Measurements from ENCODE around the gene CNKSR3. TPM values are rescaled to one million over a fixed set of nuclear protein-coding genes. Genes with fewer than 3 reads are reported as not detected.

Gene CNKSR3
- polyA plus RNA-seq, 1 of the 3 experiments (the other 2 are of a cell fraction): 1.6 TPM

GRCh38 chr6:154367839-154368695 is 142.4 kb downstream of the CNKSR3 start:
- Histone ChIP-seq H3K79me2 (ENCODE audit: insufficient read depth) (no peaks in the 10 kb centered on the region), H3K27me3 (ENCODE audit: insufficient read depth) (no peaks in the 10 kb centered on the region), H3K9me2 (no peaks in the 10 kb centered on the region), H2AFZ (ENCODE audit: low read depth) (no peak overlapping the region), H3F3A (replicated peaks; ENCODE audit: insufficient read depth) (no peaks in the 10 kb centered on the region), H3K27ac (ENCODE audit: low read depth in 2 of 2, low read length in 1 of 2) (no peak overlapping the region), H4K20me1 (ENCODE audit: insufficient read depth) (no peaks in the 10 kb centered on the region), H3K9me3 (no peaks in the 10 kb centered on the region), H3K36me3 (replicated peaks in 1 of 2; ENCODE audit: control insufficient read depth in 1 of 2, insufficient read depth in 2 of 2, low read length in 1 of 2) (no peaks in the 10 kb centered on the region), H3K9ac (no peak overlapping the region), H3K4me3 (ENCODE audit: low read depth in 2 of 2, low read length in 1 of 2) (no peak overlapping the region), H3K4me1 (ENCODE audit: control insufficient read depth in 1 of 2, insufficient read depth in 2 of 2, low read depth in 1 of 2, low read length in 1 of 2) (no peaks in the 10 kb centered on the region; a peak in 1 of 4 replicates), H3K4me2 (no peak overlapping the region)
- WGBS (ENCODE audit: low lambda C conversion rate): 85% methylated on average over 9 of the region's 9 CpGs
- ChIA-PET POLR2A (no interaction called here), CTCF (interaction anchor here (0.9 to 1.8 kb wide), 5 partner anchors 13 to 213 kb away, joined by 3 to 5 read pairs (median 3); no protein-coding TSS in a partner anchor)
- no peak for DNase-seq
- no peak for TF ChIP-seq FOXM1 (IDR thresholded peaks at IDR 0.05; ENCODE audit: low read depth)

GRCh38 chr6:154367336-154367735 is 143.1 kb downstream of the CNKSR3 start:
- DNase-seq: no peak
- 90% methylated on average over 5 of the region's 5 CpGs for WGBS (ENCODE audit: low lambda C conversion rate)
- H3K9ac ChIP-seq: no peak overlapping the region
- no peaks in the 10 kb centered on the region for H3K9me2 ChIP-seq
- H3F3A ChIP-seq (replicated peaks; ENCODE audit: insufficient read depth): no peaks in the 10 kb centered on the region
- TF ChIP-seq TEAD4 (IDR thresholded peaks at IDR 0.05; ENCODE audit: borderline replicate concordance, insufficient read depth) (no peak), REST (IDR thresholded peaks at IDR 0.05; ENCODE audit: low read depth, low read length) (no peak), FOXJ3 (CRISPR knock-in tag; IDR thresholded peaks at IDR 0.05) (no peak), ZBTB33 (IDR thresholded peaks at IDR 0.05; ENCODE audit: borderline replicate concordance, low read depth) (no peak), TAF1 (IDR thresholded peaks at IDR 0.05; ENCODE audit: borderline replicate concordance, low read depth, low read length) (no peak)
- H4K20me1 ChIP-seq (ENCODE audit: insufficient read depth): no peaks in the 10 kb centered on the region
- no peaks in the 10 kb centered on the region for H3K27me3 ChIP-seq (ENCODE audit: insufficient read depth)
- H3K4me1 ChIP-seq (ENCODE audit: control insufficient read depth in 1 of 2, insufficient read depth in 2 of 2, low read depth in 1 of 2, low read length in 1 of 2): no peaks in the 10 kb centered on the region; a peak in 1 of 4 replicates
- H3K9me3 ChIP-seq: no peaks in the 10 kb centered on the region
- POLR2A ChIA-PET: no interaction called here
- CTCF ChIA-PET: interaction anchor here (1.0 to 1.8 kb wide), 2 partner anchors 21 to 133 kb away, joined by 3 to 5 read pairs; no protein-coding TSS in a partner anchor
- H2AFZ ChIP-seq (ENCODE audit: low read depth): no peak overlapping the region
- H3K36me3 ChIP-seq (replicated peaks in 1 of 2; ENCODE audit: control insufficient read depth in 1 of 2, insufficient read depth in 2 of 2, low read length in 1 of 2): no peaks in the 10 kb centered on the region
- H3K27ac ChIP-seq (ENCODE audit: low read depth in 2 of 2, low read length in 1 of 2): no peak overlapping the region
- H3K4me3 ChIP-seq (ENCODE audit: low read depth in 2 of 2, low read length in 1 of 2): no peak overlapping the region
- no peaks in the 10 kb centered on the region for H3K79me2 ChIP-seq (ENCODE audit: insufficient read depth)
- no peak overlapping the region for H3K4me2 ChIP-seq
